Neutrophil (primary cell): ENCODE measurements around the gene LCP1.

ENCODE experiments used
- H3K27ac ChIP-seq: fragments of 200-600 bp; sonication (generic); 2 replicates; pipeline ENCODE4 v1.5.1; 2016; ENCODE audit warnings: mild to moderate bottlenecking, moderate library complexity
- H3K27me3 ChIP-seq: fragments of 200-600 bp; sonication (generic); 2 replicates; pipeline ENCODE4 v1.6.0; 2016; ENCODE audit warnings: mild to moderate bottlenecking
- H3K36me3 ChIP-seq: fragments of 200-600 bp; sonication (generic); 2 replicates; pipeline ENCODE4 v1.5.1; 2017
- H3K4me1 ChIP-seq, 2 experiments: fragments of 200-600 bp in 1 of 2; sonication (generic) in 1 of 2; 1 replicate in 1 of 2; 2 replicates in 1 of 2; pipeline versions ENCODE4 v1.5.1 to v1.6.1; 2013 to 2016; ENCODE audit warnings: low read depth in 1 of 2, low read length in 1 of 2, mild to moderate bottlenecking in 1 of 2, moderate library complexity in 1 of 2; ENCODE audit not compliant: control insufficient read depth in 1 of 2, insufficient read depth in 1 of 2
- H3K4me3 ChIP-seq, 2 experiments: fragments of 200-600 bp in 1 of 2; sonication (generic) in 1 of 2; 1 replicate in 1 of 2; 2 replicates in 1 of 2; pipeline ENCODE4 v1.5.1; 2013 to 2016; ENCODE audit warnings: low read depth in 1 of 2, low read length in 1 of 2, mild to moderate bottlenecking in 1 of 2, moderate library complexity in 1 of 2
- H3K9me3 ChIP-seq: fragments of 200-600 bp; sonication (generic); 2 replicates; pipeline ENCODE4 v1.5.1; 2016
- TF ChIP-seq, protein P1 (sequence below): fragments of 200-600 bp; sonication (generic); IDR thresholded peaks from 2 replicates; pipeline ENCODE4 v1.5.1; 2016; ENCODE audit warnings: antibody characterized with exemption

The LCP1 gene

DNA sequence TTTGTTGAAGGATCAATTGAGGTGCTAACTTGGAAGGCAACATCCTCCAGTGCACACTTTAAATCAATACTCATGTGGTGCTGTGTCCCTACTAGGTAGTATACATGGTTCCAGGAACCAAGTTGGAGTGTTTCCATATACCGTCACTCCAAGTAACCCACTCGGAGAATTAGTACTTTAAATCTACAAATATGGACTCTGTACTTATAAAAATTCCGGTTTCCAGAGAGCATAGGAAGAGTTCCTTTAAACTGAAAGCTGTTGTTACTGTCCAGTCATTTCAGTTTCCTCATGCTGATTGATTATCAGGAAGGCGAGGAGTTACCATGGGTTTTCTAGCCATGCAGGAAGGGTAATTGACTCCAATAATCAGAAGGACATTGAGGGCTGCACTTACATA, 84.3 kb downstream of the LCP1 start:
- no peaks in the 10 kb centered on the region for H3K27me3 ChIP-seq
- H3K9me3 ChIP-seq, result no peaks in the 10 kb centered on the region
- TF ChIP-seq, protein P1, sequence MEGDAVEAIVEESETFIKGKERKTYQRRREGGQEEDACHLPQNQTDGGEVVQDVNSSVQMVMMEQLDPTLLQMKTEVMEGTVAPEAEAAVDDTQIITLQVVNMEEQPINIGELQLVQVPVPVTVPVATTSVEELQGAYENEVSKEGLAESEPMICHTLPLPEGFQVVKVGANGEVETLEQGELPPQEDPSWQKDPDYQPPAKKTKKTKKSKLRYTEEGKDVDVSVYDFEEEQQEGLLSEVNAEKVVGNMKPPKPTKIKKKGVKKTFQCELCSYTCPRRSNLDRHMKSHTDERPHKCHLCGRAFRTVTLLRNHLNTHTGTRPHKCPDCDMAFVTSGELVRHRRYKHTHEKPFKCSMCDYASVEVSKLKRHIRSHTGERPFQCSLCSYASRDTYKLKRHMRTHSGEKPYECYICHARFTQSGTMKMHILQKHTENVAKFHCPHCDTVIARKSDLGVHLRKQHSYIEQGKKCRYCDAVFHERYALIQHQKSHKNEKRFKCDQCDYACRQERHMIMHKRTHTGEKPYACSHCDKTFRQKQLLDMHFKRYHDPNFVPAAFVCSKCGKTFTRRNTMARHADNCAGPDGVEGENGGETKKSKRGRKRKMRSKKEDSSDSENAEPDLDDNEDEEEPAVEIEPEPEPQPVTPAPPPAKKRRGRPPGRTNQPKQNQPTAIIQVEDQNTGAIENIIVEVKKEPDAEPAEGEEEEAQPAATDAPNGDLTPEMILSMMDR, result no peak
- H3K4me3 ChIP-seq, result no peak overlapping the region
- no peaks in the 10 kb centered on the region for H3K4me1 ChIP-seq
- no peak overlapping the region for H3K27ac ChIP-seq
- no peaks in the 10 kb centered on the region for H3K36me3 ChIP-seq

DNA sequence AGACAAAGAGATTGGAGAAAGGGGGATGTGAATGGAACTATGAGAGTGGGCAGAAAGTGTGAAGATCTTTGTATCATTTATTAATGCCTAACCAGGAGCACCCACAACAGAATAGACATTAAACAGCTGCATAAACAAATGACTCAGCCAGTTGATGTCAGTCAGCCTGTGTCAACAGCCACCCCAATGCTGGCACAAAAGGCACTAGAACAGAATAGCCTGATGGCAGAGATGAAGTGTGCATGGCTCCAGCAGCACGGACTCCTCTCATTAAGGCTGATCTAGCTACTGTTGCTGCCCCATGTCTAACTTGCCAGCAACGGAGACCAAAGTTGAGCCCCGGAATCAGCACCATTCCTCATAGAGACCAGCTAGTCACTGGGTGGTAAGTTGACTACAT, 85.0 kb downstream of the LCP1 start:
- Histone ChIP-seq H3K9me3 (no peaks in the 10 kb centered on the region), H3K36me3 (no peaks in the 10 kb centered on the region), H3K4me1 (no peaks in the 10 kb centered on the region), H3K27me3 (no peaks in the 10 kb centered on the region), H3K27ac (no peak overlapping the region), H3K4me3 (no peak overlapping the region)
- TF ChIP-seq, protein P1, result no peak

DNA sequence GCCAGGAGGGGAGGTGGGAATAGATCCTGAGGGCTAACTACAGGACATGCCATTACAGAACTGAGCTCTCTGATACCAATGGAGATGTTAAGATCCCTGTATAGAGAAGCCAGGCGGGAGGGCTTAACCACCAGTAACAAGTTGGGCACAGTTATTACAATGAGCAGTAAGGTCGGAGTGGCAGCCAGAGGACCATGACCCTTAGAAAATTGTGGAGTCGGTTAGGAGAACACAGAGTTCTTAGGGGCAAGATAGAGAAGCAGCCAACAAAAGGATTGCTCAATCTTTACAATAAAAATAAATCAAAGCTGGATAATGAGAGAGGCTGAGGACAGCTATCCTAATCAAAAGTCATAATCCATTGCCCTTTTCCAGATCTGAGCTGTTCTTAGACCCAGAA, 87.5 kb downstream of the LCP1 start:
- Histone ChIP-seq H3K4me1 (no peaks in the 10 kb centered on the region), H3K27ac (no peak overlapping the region), H3K9me3 (no peaks in the 10 kb centered on the region), H3K27me3 (no peaks in the 10 kb centered on the region), H3K4me3 (no peak overlapping the region), H3K36me3 (no peaks in the 10 kb centered on the region)
- TF ChIP-seq, protein P1, result no peak

DNA sequence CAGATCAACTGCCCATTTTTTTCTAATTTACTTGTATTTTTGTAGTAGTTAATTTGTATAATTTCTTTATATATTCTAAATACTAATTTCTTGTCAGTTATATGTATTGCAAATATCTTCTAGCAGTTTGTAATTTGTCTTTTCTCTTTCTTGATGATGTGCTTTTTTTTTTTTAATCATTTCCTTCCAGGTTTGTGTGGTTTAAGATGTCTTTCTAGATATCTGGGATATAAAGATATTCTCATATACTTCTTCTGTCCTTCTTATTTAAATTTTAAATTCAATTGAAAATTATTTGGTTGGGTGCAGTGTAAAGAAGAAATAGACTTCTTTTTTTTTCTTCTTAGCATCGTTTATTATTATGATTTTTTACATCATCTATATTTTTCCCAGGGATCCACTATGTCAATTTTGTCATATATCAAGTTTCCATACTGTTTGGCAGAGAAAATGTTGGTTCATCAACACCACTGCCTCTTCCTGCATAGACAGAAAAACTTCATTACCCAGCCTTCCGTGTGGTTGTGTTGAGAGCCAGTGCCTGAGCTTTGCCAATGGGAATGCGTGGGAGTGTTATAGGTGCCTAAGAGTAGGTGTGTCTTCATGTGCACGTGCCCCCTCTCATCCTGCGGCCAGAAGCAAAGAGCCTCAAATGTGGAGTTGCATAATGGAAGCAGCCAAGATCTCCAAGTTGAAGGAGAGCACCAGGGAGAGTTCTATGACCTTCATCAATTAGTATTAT, 93.0 kb downstream of the LCP1 start:
- Histone ChIP-seq H3K27me3 (no peaks in the 10 kb centered on the region), H3K27ac (no peak overlapping the region), H3K36me3 (no peaks in the 10 kb centered on the region), H3K4me3 (no peak overlapping the region), H3K9me3 (no peaks in the 10 kb centered on the region), H3K4me1 (no peaks in the 10 kb centered on the region)
- TF ChIP-seq, protein P1, result no peak

DNA sequence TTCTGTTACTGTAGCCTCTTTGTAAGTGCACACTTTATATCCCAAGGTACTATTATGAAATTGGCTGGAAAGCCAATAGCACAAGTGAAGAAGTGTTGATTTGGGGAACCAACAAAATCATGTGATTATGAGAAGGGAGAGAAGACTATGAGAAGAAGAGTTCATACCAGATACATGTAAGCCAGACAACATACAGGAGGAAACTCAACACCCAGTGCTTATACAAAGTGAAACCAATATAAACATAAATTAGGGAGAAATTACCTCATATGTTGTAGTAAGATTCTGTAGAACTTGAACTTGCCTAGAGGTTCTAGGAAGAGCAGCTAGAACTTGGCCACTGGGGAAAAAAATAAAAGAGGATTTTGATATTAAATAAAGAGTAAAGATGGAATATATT, 94.5 kb downstream of the LCP1 start:
- TF ChIP-seq, protein P1, result no peak
- Histone ChIP-seq H3K9me3 (no peaks in the 10 kb centered on the region), H3K36me3 (no peaks in the 10 kb centered on the region), H3K4me3 (no peak overlapping the region), H3K27me3 (no peaks in the 10 kb centered on the region), H3K27ac (no peak overlapping the region), H3K4me1 (no peaks in the 10 kb centered on the region)
